SK-N-MC (cell line): ENCODE results near the gene GRAMD4.

Experiments
- DNase-seq: peaks from one replicate; pipeline ENCODE4 v3.0.0-alpha.2; 2011; ENCODE audit warnings: low read depth, low spot score
- H3K27ac ChIP-seq: fragments of 200-600 bp; sonication (generic); 2 replicates; pipeline ENCODE4 v1.5.1; 2016; ENCODE audit warnings: mixed run types
- H3K36me3 ChIP-seq: fragments of 200-600 bp; sonication (generic); 2 replicates; pipeline ENCODE4 v1.6.1; 2017; ENCODE audit warnings: antibody characterized with exemption, low read length, mixed read lengths; ENCODE audit not compliant: insufficient read depth
- H3K4me3 ChIP-seq: fragments of 200-600 bp; sonication (generic); 2 replicates; pipeline ENCODE4 v1.5.1; 2016
- H3K9ac ChIP-seq: fragments of 200-600 bp; sonication (generic); 2 replicates; pipeline ENCODE4 v1.8.0; 2017; ENCODE audit warnings: mixed run types, mixed read lengths; ENCODE audit not compliant: insufficient read length
- H3K9me3 ChIP-seq: fragments of 200-600 bp; sonication (generic); 2 replicates; pipeline ENCODE4 v1.6.1; 2017; ENCODE audit warnings: low read depth, mild to moderate bottlenecking, antibody characterized with exemption, low read length, moderate library complexity, mixed read lengths
- EZH2 ChIP-seq: fragments of 200-600 bp; sonication (generic); IDR thresholded peaks from one replicate; pipeline ENCODE4 v1.6.1; 2017; ENCODE audit warnings: antibody characterized with exemption
- FOXP2 ChIP-seq: optimal IDR thresholded peaks from 2 replicates; pipeline ENCODE3; 2011; ENCODE audit warnings: mild to moderate bottlenecking, moderate library complexity; ENCODE audit not compliant: insufficient read depth; ENCODE audit errors: extremely low read length, control extremely low read depth
- POLR2AphosphoS5 ChIP-seq: IDR thresholded peaks from 2 replicates; pipeline ENCODE4 v1.6.1; 2012; ENCODE audit warnings: mild to moderate bottlenecking, low read depth, low read length, borderline replicate concordance

GRAMD4 gene

DNA sequence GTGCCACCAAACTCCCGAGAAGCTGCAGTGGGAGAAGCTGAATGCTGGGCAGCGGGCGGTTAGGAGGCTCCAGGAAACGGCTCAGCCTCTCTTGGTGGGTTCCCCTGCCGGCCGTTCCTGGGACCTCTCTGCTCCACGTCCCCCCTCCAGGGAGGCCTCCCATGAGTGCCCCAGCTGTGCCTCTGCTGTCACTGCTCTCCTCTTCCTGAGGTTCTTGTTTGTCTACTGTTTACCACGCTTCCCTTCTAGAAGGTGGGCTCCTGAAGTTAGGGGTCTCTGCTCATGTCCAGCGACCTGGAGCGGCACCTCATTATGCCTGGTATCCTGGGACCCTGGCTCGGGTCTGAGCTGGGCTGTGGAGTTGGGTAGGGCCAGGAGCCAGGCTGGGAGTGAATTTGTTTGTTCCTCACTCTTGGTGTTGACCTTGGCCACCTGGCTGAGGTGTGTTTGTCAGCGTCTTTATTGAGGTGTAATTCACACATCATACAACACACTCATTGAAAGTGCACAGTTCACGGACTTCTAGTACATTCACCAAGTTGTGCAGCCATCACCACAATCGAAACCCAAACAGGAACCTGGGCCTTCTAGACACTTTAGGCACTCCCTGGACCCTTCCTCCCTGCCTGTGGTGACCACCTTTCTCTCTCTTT is 37.8 kb upstream of the GRAMD4 start:
- no peaks in the 10 kb centered on the region for H3K9me3 ChIP-seq
- H3K27ac ChIP-seq: no peak overlapping the region
- no peaks in the 10 kb centered on the region for H3K36me3 ChIP-seq
- DNase-seq: no peak
- TF ChIP-seq EZH2: no peak
- no peak for TF ChIP-seq FOXP2
- no peak for TF ChIP-seq POLR2AphosphoS5
- H3K4me3 ChIP-seq: no peak overlapping the region
- no peak overlapping the region for H3K9ac ChIP-seq

DNA sequence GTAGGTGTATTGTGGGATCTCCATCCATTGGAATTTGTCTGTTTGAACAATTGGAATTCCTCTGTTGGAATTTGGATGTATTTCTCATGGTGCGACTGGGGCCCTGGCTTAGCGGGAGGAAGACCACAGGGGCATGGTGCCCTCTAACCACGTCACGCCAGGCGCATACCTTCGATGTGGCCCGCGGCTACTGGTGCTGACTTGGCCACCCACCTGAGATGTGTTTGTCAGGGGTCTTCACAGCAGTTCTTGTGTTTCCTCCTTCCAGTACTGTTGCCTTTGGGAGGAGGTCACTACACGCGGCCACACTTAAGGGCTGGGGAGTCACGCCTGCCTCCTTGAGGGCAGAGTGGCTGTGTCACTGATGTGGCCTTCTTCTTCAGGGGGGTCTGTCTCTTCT is 36.6 kb upstream of the GRAMD4 start:
- H3K9ac ChIP-seq: no peak overlapping the region
- no peak for TF ChIP-seq POLR2AphosphoS5
- no peak for TF ChIP-seq EZH2
- TF ChIP-seq FOXP2: no peak
- H3K27ac ChIP-seq: no peak overlapping the region
- H3K9me3 ChIP-seq: no peaks in the 10 kb centered on the region
- H3K4me3 ChIP-seq: no peak overlapping the region
- no peaks in the 10 kb centered on the region for H3K36me3 ChIP-seq
- DNase-seq: no peak

DNA sequence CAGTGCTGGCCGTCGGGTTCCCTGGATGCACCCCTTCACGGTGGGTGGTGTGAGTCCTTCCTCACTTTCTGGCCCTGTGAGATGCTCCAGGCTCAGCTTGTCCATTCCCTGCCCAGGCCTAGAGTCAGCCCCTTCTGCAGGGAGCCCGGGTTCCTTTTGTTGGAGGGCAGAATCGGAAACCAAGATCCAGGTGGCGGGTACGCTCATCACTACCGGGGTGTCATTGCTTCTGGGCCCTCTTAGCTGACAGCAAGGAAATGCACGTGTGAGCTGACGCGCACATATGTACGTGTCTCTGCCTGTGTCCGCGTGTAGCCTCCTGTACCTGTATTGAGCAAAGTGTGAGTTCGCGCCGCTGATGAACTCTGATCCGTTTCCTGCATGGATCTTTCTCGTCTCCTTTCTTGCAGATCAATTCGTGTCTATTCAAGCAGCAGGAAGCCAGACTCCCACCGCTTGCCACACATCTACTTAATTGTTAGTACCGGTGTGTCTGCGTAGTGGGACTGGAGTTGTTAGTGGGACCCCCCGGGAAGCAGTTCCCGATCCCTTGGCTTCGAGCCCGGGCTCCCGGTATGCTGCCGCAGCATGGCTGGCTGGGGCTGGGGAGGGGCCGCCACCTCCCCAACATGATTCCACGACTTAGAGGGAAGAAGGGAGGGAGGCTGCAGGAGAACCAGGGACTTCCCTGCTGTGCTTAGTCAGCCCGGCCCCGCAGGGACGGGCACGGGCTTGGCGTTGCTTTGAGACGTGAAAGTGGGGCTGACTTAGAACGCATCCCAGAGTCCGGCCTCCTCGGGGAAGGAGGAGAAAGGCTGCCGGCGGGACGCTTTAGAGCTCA is 35.9 kb upstream of the GRAMD4 start:
- Histone ChIP-seq H3K9me3 (no peaks in the 10 kb centered on the region), H3K9ac (no peak overlapping the region), H3K36me3 (no peaks in the 10 kb centered on the region), H3K27ac (no peak overlapping the region), H3K4me3 (peak overlapping the region; percentile 70)
- peak; percentile 35 for DNase-seq
- TF ChIP-seq POLR2AphosphoS5: no peak

DNA sequence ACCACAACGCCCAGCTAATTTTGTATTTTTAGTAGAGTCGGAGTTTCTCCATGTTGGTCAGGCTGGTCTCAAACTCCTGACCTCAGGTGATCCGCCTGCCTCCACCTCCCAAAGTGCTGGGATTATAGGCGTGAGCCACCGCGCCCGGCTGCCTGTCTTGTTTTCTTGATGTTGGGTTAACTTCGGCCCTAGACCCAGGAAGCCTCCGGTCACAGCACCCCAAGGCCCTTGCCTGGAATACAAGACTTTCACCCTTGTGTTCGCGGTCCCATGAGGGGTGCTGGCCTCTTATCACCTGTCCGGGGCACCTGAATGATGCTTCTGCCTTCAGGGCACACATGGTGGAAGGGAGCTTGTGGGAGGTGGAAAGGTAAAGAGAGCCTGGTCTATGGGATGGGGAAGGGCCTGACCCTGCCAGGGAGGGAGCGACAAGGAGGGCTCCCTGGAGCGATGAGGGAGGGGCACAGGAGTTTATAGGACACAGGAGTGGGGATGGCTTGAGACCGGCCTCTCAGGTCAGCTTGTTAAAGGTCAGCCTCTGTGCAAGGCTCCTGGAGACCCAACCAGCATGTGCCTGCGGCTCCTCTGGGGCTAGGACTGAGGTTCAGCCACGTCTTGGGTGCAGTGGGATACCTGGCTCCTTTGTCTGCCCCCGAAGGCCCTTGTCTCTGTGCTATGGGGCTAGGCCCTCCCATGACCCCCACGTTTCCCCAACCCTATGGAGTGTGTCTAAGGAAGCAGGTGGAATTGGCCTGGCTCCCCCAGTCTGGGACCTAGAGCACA is 34.7 kb upstream of the GRAMD4 start:
- Histone ChIP-seq H3K4me3 (no peak overlapping the region), H3K27ac (no peak overlapping the region), H3K9me3 (no peaks in the 10 kb centered on the region), H3K9ac (no peak overlapping the region), H3K36me3 (no peaks in the 10 kb centered on the region)
- no peak for DNase-seq
- TF ChIP-seq POLR2AphosphoS5 (no peak), EZH2 (no peak), FOXP2 (no peak)

DNA sequence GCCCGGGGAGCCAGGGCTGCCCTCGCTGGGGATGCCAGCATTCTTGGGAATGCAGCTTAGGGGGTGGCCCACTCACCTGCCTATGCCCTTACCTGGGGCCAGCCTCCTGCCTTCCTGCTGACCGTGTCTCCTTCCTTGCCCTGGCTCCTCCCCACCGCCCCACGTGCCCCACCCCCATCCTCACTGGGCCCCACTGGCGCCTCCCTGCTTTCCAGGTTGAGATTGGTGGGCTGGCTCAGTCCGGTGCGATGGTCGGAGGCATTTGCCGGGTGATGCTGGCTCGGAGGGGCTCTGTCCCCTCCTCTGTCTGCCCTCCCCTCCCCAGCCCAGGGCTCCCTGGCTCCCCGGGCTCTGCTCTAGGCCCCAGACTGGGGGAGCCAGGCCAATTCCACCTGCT is 34.1 kb upstream of the GRAMD4 start:
- DNase-seq: no peak
- Histone ChIP-seq H3K9me3 (no peaks in the 10 kb centered on the region), H3K4me3 (no peak overlapping the region), H3K27ac (no peak overlapping the region), H3K9ac (no peak overlapping the region), H3K36me3 (no peaks in the 10 kb centered on the region)
- TF ChIP-seq EZH2 (no peak), POLR2AphosphoS5 (no peak), FOXP2 (no peak)

DNA sequence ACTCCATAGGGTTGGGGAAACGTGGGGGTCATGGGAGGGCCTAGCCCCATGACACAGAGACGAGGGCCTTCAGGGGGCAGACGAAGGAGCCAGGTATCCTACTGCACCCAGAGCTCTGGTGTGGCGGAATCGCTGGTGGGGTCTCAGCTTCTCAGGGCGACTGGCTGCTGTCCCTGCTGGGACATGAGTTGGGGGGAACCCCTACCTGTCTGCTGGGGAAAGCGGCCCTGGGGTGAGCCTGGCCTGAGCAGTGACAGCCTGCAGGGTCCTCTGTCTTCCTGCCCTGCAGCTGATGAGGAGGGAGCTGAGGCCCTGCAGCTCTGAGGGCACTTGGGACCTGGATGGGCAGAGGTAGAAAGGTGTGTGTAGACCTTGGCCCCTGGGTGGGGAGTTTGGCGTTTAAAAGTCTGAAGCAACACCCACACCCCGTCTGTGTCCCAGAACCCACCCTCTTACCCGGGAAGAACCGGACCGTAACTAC is 33.6 kb upstream of the GRAMD4 start:
- Histone ChIP-seq H3K27ac (no peak overlapping the region), H3K9ac (no peak overlapping the region), H3K36me3 (no peaks in the 10 kb centered on the region), H3K4me3 (no peak overlapping the region), H3K9me3 (no peaks in the 10 kb centered on the region)
- no peak for TF ChIP-seq FOXP2
- no peak for TF ChIP-seq EZH2
- no peak for TF ChIP-seq POLR2AphosphoS5
- DNase-seq: no peak

DNA sequence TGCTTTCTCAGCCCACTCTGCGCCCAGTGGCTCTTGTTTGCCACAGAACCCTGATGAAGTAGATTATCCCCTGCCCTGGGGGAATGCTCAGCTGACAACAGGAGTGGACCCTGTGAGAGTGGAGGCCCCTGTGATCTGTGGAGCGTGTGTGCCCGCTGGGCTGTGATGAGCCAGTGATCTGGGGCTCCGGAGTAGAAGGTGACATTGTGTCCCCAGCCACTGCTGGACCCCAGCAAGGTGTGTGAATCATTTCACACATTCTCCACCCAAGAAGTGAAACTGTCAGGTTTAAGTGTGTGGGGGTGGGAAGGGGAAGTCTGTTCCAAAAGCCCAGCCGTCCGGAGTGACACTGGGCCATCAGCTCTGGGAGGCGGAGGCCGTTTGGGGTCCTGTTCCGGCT is 33.1 kb upstream of the GRAMD4 start:
- no peaks in the 10 kb centered on the region for H3K36me3 ChIP-seq
- DNase-seq: no peak
- no peak overlapping the region for H3K27ac ChIP-seq
- TF ChIP-seq FOXP2 (no peak), POLR2AphosphoS5 (no peak), EZH2 (no peak)
- H3K4me3 ChIP-seq: no peak overlapping the region
- no peak overlapping the region for H3K9ac ChIP-seq
- H3K9me3 ChIP-seq: no peaks in the 10 kb centered on the region
